Measurements from ENCODE around the gene ASAP2.

Gene ASAP2

DNA sequence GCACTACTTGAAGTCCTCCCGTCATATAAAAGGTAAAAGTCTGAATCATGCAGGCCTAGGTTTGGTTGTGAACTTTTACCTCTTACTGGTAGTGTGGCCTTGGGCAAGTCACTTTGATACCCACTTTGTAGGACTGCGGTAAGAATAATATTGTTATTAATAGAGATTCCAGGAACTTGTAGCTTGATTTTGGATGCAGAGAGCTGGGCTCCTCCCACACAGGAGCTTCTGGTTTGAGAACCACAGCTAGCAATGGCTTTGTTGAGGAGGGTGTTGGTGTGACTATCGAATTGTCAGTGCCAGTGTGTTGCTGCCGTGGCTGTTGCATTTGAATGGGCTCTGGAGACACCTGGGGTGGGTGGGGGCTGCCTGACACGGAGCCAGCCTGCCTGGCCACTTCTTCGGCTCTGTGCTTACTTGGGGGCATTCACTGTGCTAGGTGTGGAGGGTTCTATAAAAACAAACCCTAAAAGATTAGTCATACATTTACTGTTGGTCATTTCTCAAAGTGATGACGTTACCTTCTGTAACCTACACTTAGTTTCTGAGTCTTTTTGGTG is 38.5 kb downstream of the ASAP2 start:
- no peak overlapping the region for H3K4me3 ChIP-seq (ENCODE audit: low read depth, low read length)
- no peak for TF ChIP-seq CTCF (IDR thresholded peaks at IDR 0.05; ENCODE audit: borderline replicate concordance, insufficient read depth, low read depth, low read length)

DNA sequence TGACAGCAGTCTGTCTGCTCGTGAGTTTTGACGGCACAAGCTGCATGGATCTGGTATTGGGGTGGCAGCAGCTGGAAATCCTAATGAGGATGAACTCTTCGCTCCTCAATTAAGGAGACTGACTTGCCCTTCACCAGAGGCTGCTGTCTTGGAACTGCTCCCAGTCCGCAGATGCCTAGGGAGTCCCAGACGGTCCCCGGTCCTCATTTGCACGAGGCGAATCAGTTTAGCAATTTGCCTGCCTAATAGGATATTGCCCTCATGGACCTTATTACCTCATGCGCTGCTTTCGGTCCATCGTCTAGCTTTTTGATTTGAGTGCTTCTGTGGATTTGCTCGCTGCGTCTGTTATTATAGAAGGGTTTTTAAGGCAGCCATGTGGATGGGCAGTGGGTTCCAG is 40.6 kb downstream of the ASAP2 start:
- no peak overlapping the region for H3K4me3 ChIP-seq (ENCODE audit: low read depth, low read length)
- TF ChIP-seq CTCF (IDR thresholded peaks at IDR 0.05; ENCODE audit: borderline replicate concordance, insufficient read depth, low read depth, low read length) = no peak

DNA sequence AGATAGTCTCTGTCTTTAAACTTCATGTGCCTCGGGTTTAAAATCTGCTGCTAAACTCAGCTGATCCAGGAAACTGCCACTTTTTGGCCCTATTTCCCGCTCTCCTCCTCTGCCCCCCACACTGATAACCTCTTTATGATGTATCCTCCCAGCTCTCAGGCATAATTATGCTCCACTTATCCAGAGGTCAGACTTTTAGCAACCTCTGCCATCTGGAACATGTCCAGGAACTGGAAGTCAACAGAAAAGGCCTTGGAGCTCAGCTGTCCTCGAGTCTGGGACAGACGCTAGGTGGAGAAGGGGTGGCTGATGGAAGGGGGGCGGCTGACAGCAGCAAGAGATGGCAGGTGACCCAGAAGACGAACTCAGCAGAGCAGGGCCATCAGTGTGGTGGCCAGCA is 41.2 kb downstream of the ASAP2 start:
- no peak for TF ChIP-seq CTCF (IDR thresholded peaks at IDR 0.05; ENCODE audit: borderline replicate concordance, insufficient read depth, low read depth, low read length)
- no peak overlapping the region for H3K4me3 ChIP-seq (ENCODE audit: low read depth, low read length)

DNA sequence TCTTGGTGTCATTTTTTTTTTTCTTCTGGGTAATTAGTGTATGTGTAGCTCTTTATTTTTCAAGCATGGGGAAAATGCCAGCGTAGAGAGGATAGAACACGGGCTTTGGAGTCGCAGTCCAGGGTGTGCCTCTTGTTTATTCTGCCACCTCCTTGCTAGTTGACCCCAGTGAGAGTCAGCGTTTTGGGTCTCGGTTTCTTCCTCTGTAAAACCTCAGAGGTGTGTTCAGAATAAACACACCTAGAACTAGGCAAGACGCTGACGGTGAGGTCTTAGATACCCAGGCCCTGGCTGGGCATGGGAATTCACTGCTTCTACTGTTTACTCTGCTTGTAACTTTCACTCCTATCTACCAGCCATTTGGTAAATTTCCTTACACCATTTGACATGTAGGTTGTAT is 41.8 kb downstream of the ASAP2 start:
- no peak for TF ChIP-seq CTCF (IDR thresholded peaks at IDR 0.05; ENCODE audit: borderline replicate concordance, insufficient read depth, low read depth, low read length)

DNA sequence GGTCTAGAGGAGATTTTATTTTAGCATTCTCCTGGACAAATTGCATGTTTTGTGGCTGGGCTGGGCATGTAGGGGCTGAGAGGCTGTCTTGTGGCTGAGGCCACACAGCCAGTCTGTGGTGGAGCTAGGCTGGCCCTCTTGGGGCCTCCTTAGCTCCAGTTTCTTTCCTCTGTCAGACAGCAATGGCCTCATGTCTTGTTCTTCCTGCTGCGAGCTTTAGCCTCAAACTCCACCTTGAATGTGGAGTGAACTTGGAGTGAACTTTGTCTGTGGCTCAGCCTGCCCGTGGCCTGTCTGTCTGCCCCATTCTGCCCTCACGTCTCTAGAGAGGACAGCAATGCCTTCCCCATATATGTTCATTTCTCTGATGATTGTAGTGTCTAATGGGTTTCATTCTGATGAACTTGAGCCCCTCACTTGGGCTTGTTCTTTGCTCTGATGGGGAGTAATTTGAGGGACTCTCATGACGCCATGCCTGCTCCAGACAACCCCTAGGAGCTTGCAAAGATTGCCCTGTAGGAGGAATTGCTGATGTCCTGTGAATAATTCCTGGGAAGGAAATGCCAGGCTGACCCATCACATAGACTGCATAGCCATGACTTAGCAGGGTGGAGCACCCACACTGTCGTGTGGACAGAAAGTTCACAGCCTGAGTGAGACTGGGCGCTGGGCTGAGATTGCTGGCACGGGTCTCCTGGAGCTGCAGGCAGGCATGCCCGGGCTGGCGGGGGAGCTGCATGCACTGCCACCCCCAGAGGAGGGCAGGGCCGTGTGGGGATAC is 42.6 kb downstream of the ASAP2 start:
- no peak overlapping the region for H3K4me3 ChIP-seq (ENCODE audit: low read depth, low read length)
- no peak for TF ChIP-seq CTCF (IDR thresholded peaks at IDR 0.05; ENCODE audit: borderline replicate concordance, insufficient read depth, low read depth, low read length)

More for the DNA sequence above, 41.8 kb downstream of the ASAP2 start:
- H3K4me3 ChIP-seq (ENCODE audit: low read depth, low read length) = no peak overlapping the region

- H3K4me3 ChIP-seq (ENCODE audit: low read depth, low read length) = no peak overlapping the region
- no peak for TF ChIP-seq CTCF (IDR thresholded peaks at IDR 0.05; ENCODE audit: borderline replicate concordance, insufficient read depth, low read depth, low read length)
Observed at GRCh38 chr2:9250091-9250490, 43.5 kb downstream of the ASAP2 start.

All from GM12875 (cell line).